ENCODE measurements around the gene UBE2E1. TPM values are rescaled to one million over a fixed set of nuclear protein-coding genes. Genes with fewer than 3 reads are reported as not detected.

UBE2E1 gene
- total and polyA plus RNA-seq, 2 of the 4 experiments (the other 2 are of a cell fraction), result 54.1 to 91.6 TPM

DNA sequence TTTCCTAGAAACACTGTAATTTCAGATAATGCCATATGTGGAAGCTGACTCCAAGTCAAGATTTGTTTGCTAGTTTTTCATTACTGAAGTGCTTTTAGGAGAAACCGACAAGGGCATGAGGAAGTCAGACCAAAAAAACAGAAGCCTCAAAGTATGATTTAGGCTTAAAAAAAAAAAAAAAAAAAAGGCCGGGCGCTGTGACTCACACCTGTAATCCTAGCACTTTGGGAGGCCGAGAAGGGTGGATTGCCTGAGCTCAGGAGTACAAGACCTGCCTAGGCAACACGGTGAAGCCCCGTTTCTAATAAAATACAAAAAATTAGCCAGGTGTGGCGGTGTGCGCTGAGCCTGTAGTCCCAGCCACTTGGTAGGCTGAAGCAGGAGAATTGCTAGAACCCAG lies 122.8 kb downstream of the UBE2E1 start:
- no peak overlapping the region for H2AK5ac ChIP-seq (ENCODE audit: low read depth, low read length)
- H3K36me3 ChIP-seq (ENCODE audit: control insufficient read depth, insufficient read depth, low read length), result no peaks in the 10 kb centered on the region
- no peak overlapping the region for H3K56ac ChIP-seq (ENCODE audit: extremely low read depth, insufficient read depth, low read length)
- no CpG with 5 or more reads among the region's 8 CpGs for WGBS, 2 experiments (ENCODE audit: extremely low coverage in 2 of 2, insufficient read length in 1 of 2)
- TF ChIP-seq FOS (IDR thresholded peaks at IDR 0.05; ENCODE audit: low read depth, low read length) (no peak), CHD1 (IDR thresholded peaks at IDR 0.05; ENCODE audit: low read depth, low read length) (no peak), RAD21 (IDR thresholded peaks at IDR 0.05; ENCODE audit: low read length) (no peak), MXI1 (IDR thresholded peaks at IDR 0.05; ENCODE audit: borderline replicate concordance, low read depth, low read length) (no peak), RCOR1 (IDR thresholded peaks at IDR 0.05; ENCODE audit: insufficient replicate concordance, low read length) (no peak), CEBPB (IDR thresholded peaks at IDR 0.05; ENCODE audit: low read depth, low read length) (no peak), POLR2A (IDR thresholded peaks at IDR 0.05; ENCODE audit: low read depth, low read length) (no peak), NFE2L2 (IDR thresholded peaks at IDR 0.05; ENCODE audit: low read depth, low read length) (no peak), SMC3 (IDR thresholded peaks at IDR 0.05; ENCODE audit: low read depth, low read length) (no peak), MAZ (IDR thresholded peaks at IDR 0.05; ENCODE audit: borderline replicate concordance, low read depth, low read length) (no peak), BHLHE40 (IDR thresholded peaks at IDR 0.05; ENCODE audit: low read depth, low read length) (no peak)
- TF ChIP-seq, protein P1, sequence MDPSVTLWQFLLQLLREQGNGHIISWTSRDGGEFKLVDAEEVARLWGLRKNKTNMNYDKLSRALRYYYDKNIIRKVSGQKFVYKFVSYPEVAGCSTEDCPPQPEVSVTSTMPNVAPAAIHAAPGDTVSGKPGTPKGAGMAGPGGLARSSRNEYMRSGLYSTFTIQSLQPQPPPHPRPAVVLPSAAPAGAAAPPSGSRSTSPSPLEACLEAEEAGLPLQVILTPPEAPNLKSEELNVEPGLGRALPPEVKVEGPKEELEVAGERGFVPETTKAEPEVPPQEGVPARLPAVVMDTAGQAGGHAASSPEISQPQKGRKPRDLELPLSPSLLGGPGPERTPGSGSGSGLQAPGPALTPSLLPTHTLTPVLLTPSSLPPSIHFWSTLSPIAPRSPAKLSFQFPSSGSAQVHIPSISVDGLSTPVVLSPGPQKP (IDR thresholded peaks at IDR 0.05; ENCODE audit: borderline replicate concordance, low read depth, low read length), result no peak
- TF ChIP-seq, protein P2, sequence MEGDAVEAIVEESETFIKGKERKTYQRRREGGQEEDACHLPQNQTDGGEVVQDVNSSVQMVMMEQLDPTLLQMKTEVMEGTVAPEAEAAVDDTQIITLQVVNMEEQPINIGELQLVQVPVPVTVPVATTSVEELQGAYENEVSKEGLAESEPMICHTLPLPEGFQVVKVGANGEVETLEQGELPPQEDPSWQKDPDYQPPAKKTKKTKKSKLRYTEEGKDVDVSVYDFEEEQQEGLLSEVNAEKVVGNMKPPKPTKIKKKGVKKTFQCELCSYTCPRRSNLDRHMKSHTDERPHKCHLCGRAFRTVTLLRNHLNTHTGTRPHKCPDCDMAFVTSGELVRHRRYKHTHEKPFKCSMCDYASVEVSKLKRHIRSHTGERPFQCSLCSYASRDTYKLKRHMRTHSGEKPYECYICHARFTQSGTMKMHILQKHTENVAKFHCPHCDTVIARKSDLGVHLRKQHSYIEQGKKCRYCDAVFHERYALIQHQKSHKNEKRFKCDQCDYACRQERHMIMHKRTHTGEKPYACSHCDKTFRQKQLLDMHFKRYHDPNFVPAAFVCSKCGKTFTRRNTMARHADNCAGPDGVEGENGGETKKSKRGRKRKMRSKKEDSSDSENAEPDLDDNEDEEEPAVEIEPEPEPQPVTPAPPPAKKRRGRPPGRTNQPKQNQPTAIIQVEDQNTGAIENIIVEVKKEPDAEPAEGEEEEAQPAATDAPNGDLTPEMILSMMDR (conservative IDR thresholded peaks at IDR 0.05; ENCODE audit: low read depth, low read length), result no peak
- TF ChIP-seq, protein P3, sequence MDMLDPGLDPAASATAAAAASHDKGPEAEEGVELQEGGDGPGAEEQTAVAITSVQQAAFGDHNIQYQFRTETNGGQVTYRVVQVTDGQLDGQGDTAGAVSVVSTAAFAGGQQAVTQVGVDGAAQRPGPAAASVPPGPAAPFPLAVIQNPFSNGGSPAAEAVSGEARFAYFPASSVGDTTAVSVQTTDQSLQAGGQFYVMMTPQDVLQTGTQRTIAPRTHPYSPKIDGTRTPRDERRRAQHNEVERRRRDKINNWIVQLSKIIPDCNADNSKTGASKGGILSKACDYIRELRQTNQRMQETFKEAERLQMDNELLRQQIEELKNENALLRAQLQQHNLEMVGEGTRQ (IDR thresholded peaks at IDR 0.05; ENCODE audit: low read depth, low read length), result no peak
- ChIA-PET POLR2A (ENCODE audit: unreplicated experiment) (no interaction called here), CTCF (no interaction called here)
- no peak for DNase-seq
- H3K14ac ChIP-seq (replicated peaks; ENCODE audit: low read depth, low read length), result no peak overlapping the region
- no peak overlapping the region for H2BK15ac ChIP-seq (ENCODE audit: low read depth, low read length)
- no peaks in the 10 kb centered on the region for H3K9me3 ChIP-seq (ENCODE audit: control insufficient read depth, insufficient read depth, low read length)
- no peaks in the 10 kb centered on the region for H4K20me1 ChIP-seq (ENCODE audit: insufficient read depth, low read length)
- dilution Hi-C loops (cut with HindIII; ENCODE audit: low sequenced_read_pairs, unreplicated experiment), result no loop called here
- H4K5ac ChIP-seq (ENCODE audit: low read depth, low read length), result no peak overlapping the region
- H2BK20ac ChIP-seq (ENCODE audit: low read depth, low read length), result no peak overlapping the region
- no peak overlapping the region for H2BK5ac ChIP-seq (ENCODE audit: low read depth, low read length, poor library complexity, severe bottlenecking)
- H2AFZ ChIP-seq (replicated peaks; ENCODE audit: low read length, poor library complexity), result no peak overlapping the region
- no peak for ATAC-seq (ENCODE audit: low read depth)
- no peak overlapping the region for H3K4me3 ChIP-seq (ENCODE audit: insufficient read depth, low read depth, low read length)
- no peak overlapping the region for H4K91ac ChIP-seq (ENCODE audit: insufficient read depth, low read depth, low read length)
- no peak overlapping the region for H4K8ac ChIP-seq (ENCODE audit: low read depth in 2 of 2, low read length in 2 of 2)
- BruUV-seq (replicated peaks), result no TSS peak
- intact Hi-C loops (cut with micrococcal nuclease), result no loop called here
- no peak overlapping the region for H3K27ac ChIP-seq (ENCODE audit: insufficient read depth, low read length)
- H3K23ac ChIP-seq (ENCODE audit: low read depth, low read length), result no peak overlapping the region
- no peak overlapping the region for H2AK9ac ChIP-seq (replicated peaks; ENCODE audit: low read depth, low read length, poor library complexity)
- H3K4me2 ChIP-seq (ENCODE audit: low read depth, low read length), result no peak overlapping the region
- H3K27me3 ChIP-seq (ENCODE audit: control insufficient read depth, insufficient read depth, low read length), result no peaks in the 10 kb centered on the region
- H3K4me1 ChIP-seq (ENCODE audit: control insufficient read depth, insufficient read depth, low read length), result no peaks in the 10 kb centered on the region
- H3K4ac ChIP-seq (ENCODE audit: low read depth, low read length), result no peak overlapping the region
- no peak overlapping the region for H3K9ac ChIP-seq (ENCODE audit: low read depth, low read length)
- 0 out of 2 replicates have a peak, but pooled peaks cover 4% of the 10 kb centered on the region for H3K9me1 ChIP-seq (ENCODE audit: insufficient read depth, low read length)
- H3K18ac ChIP-seq (ENCODE audit: low read depth, low read length), result no peak overlapping the region
- H3K79me1 ChIP-seq (ENCODE audit: low read depth in 1 of 2, low read length in 2 of 2), result no peaks in the 10 kb centered on the region
- no peak overlapping the region for H2BK120ac ChIP-seq (ENCODE audit: low read depth, low read length)
- in situ Hi-C loops (cut with MboI; ENCODE audit: low sequenced_read_pairs), result no loop called here
